ENCODE measurements around the gene ANKRD34A.

DNA sequence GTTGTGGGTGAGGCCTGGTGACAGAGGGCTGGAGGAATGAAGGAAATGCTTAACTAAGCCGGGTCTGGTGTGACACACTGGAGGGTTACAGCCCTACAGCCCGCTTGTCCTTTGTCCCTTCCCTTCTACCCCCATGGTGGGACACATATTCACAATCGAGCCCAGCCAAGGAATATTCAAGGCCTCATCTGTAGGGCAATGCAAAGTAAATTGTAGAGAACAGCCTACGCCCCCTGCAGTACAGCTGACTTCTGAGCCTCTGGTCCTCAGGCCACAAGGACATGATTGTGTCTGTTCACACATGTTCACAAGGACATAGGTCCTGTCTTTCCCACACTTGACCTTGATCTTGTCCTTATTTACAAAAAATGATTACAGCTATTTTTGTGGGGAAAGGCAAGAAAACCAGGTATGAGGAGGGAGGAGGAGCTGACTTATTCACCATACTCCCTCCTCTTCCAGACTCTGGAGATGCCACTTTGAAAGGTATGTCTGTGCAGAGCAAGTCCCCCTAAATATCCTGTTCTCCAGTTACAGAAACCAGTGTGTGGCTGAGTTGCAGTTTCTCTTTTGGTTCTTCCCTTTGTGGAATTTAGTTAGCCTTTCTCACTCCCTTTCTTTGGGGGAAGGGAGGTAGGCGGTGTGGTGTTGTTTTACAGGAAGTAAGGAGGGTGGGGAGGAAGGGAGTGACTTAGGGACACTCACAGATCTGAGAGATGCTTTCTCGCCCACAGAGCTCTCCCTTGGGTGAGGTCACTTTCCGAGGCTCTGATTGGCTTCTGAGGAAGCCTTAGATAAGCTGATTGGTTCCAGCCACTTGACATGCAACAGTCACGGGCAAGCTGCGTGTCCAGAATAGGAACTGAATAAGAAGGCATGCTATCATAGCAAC lies 14.7 kb upstream of the ANKRD34A start:
- TF ChIP-seq, protein P1, sequence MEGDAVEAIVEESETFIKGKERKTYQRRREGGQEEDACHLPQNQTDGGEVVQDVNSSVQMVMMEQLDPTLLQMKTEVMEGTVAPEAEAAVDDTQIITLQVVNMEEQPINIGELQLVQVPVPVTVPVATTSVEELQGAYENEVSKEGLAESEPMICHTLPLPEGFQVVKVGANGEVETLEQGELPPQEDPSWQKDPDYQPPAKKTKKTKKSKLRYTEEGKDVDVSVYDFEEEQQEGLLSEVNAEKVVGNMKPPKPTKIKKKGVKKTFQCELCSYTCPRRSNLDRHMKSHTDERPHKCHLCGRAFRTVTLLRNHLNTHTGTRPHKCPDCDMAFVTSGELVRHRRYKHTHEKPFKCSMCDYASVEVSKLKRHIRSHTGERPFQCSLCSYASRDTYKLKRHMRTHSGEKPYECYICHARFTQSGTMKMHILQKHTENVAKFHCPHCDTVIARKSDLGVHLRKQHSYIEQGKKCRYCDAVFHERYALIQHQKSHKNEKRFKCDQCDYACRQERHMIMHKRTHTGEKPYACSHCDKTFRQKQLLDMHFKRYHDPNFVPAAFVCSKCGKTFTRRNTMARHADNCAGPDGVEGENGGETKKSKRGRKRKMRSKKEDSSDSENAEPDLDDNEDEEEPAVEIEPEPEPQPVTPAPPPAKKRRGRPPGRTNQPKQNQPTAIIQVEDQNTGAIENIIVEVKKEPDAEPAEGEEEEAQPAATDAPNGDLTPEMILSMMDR (conservative IDR thresholded peaks at IDR 0.05 in 1 of 2, IDR thresholded peaks at IDR 0.05 in 1 of 2; ENCODE audit: low read depth in 1 of 2, low read length in 2 of 2): peak; percentile 29 to 41
- no peak for TF ChIP-seq EZH2 (IDR thresholded peaks at IDR 0.05; ENCODE audit: low read length, missing control alignments)

Measured in fibroblast of lung (primary cell).